Nephron (organoid): ENCODE measurements around the gene ADH1C.
A peak's percentile ranks its signal among the peaks of the same experiment; 100 is the strongest.
"Not testable (repeated sequence)": the region's sequence is repeated elsewhere in the genome, so short reads cannot be mapped to it uniquely, and the experiment has no call there.

Source experiments
- H3K27ac Mint-ChIP-seq, 3 experiments: 2 replicates each; pipeline ENCODE4 v1.8.0; 2020; ENCODE audit warnings: mixed read lengths in 3 of 3, mild to moderate bottlenecking in 2 of 3, moderate library complexity in 1 of 3
- H3K27me3 Mint-ChIP-seq: 2 replicates; pipeline ENCODE4 v1.8.0; 2021; ENCODE audit warnings: low read depth, mild to moderate bottlenecking, moderate library complexity, mixed read lengths
- H3K36me3 Mint-ChIP-seq: 2 replicates; pipeline ENCODE4 v1.8.0; 2020; ENCODE audit warnings: low read depth, mixed read lengths
- H3K4me1 Mint-ChIP-seq: 2 replicates; pipeline ENCODE4 v1.8.0; 2020; ENCODE audit warnings: mixed read lengths
- H3K4me3 Mint-ChIP-seq, 3 experiments: 2 replicates each; pipeline ENCODE4 v1.8.0; 2020; ENCODE audit warnings: mild to moderate bottlenecking in 3 of 3, mixed read lengths in 3 of 3, moderate library complexity in 2 of 3
- H3K9me3 Mint-ChIP-seq: 2 replicates; pipeline ENCODE4 v1.8.0; 2020; ENCODE audit warnings: mixed read lengths
- TF ChIP-seq, protein P1 (sequence below), 3 experiments: fragments of 200-600 bp; sonication (generic); IDR thresholded peaks; one replicate each; pipeline ENCODE4 v1.5.0; 2021; ENCODE audit warnings: antibody characterized with exemption in 3 of 3; ENCODE audit not compliant: unreplicated experiment in 3 of 3

The ADH1C gene

DNA sequence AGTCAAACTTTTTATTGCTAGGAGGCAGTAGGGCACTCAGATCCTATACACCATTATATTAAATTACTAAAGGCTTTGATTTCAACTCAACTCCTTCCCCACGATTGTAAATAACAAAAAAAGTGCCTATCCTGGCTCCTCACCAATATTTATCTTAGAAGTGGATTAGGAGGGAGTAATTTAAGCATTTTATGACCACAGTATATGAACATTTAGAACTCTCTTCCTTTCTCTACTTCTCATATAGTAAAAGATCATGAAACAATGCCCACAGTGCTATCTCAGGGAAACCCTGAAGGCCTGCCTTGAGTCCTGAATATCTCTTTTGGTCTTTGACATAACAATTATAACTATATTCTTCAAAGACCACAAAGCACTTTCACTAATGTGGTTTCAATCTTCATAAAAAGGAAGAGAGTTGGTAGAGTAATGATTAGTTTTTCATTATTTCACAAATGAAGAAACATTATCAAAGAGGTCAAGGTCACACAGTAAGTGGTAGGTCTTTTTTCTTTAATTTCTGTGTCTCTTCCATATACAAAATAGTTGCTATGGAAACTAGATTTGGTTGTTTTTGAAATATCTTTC is 29.1 kb upstream of the ADH1C start:
- Mint-ChIP-seq H3K36me3 (no peaks in the 10 kb centered on the region), H3K4me3 (no peak overlapping the region), H3K27me3 (no peaks in the 10 kb centered on the region)

DNA sequence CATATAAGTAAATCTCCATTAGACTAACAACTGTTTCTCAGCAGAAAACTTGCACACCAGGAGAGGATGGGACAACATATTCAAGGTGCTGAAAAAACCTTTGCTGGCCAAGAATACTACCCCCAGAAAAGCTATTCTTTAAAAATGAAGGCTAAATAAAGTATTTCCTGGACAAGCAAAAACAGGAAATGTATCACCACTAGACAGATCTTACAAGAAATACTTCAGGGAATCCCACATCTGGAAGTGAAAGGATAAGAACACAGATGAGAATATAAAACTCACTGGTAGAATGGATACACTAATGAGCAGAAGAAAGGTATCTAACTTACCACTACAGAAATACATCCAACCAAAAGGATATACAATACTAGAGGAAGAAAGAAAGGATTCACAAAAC is 27.0 kb upstream of the ADH1C start:
- Mint-ChIP-seq H3K27me3 (no peaks in the 10 kb centered on the region), H3K4me1 (peaks cover 27% of the 10 kb centered on the region), H3K9me3 (peaks cover 21% of the 10 kb centered on the region), H3K4me3 (no peak overlapping the region), H3K36me3 (peaks cover 4% of the 10 kb centered on the region), H3K27ac (peak overlapping the region; percentile 50 to 89 (median 68))
- TF ChIP-seq, protein P1, sequence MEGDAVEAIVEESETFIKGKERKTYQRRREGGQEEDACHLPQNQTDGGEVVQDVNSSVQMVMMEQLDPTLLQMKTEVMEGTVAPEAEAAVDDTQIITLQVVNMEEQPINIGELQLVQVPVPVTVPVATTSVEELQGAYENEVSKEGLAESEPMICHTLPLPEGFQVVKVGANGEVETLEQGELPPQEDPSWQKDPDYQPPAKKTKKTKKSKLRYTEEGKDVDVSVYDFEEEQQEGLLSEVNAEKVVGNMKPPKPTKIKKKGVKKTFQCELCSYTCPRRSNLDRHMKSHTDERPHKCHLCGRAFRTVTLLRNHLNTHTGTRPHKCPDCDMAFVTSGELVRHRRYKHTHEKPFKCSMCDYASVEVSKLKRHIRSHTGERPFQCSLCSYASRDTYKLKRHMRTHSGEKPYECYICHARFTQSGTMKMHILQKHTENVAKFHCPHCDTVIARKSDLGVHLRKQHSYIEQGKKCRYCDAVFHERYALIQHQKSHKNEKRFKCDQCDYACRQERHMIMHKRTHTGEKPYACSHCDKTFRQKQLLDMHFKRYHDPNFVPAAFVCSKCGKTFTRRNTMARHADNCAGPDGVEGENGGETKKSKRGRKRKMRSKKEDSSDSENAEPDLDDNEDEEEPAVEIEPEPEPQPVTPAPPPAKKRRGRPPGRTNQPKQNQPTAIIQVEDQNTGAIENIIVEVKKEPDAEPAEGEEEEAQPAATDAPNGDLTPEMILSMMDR (IDR thresholded peaks at IDR 0.05; ENCODE audit: unreplicated experiment in 3 of 3) = no peak

More for the DNA sequence above, 29.1 kb upstream of the ADH1C start:
- Mint-ChIP-seq H3K9me3 (peaks cover 8% of the 10 kb centered on the region), H3K27ac (peak overlapping the region; percentile 97 to 100 (median 99)), H3K4me1 (peaks cover 27% of the 10 kb centered on the region)
- TF ChIP-seq, protein P1 (IDR thresholded peaks at IDR 0.05; ENCODE audit: unreplicated experiment in 3 of 3) = no peak

DNA sequence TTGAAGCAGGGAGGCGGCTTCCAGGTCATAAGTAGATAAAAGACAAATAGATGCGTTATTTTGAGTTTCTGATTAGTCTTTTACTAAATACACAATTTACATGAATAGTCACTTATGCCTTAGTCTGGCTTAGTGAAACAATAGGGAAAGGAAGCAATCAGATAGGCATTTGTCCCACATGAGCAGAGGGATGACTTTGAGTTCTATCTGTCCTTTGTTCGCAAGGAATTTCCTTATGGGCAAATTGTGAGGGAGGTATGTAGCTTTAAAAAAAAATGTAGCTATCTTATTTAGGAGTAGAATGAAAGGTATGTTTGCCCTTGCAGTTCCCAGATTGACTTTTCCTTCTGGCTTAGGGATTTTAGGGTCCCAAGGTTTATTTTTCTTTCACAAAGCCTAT is 26.3 kb upstream of the ADH1C start:
- peaks cover 24% of the 10 kb centered on the region for H3K4me1 Mint-ChIP-seq
- H3K27me3 Mint-ChIP-seq = no peaks in the 10 kb centered on the region
- H3K36me3 Mint-ChIP-seq = peaks cover 4% of the 10 kb centered on the region
- peaks cover 25% of the 10 kb centered on the region for H3K9me3 Mint-ChIP-seq
- peak overlapping the region; percentile 12 to 89 (median 50) for H3K27ac Mint-ChIP-seq
- TF ChIP-seq, protein P1 (IDR thresholded peaks at IDR 0.05; ENCODE audit: unreplicated experiment in 3 of 3) = no peak
- no peak overlapping the region for H3K4me3 Mint-ChIP-seq

DNA sequence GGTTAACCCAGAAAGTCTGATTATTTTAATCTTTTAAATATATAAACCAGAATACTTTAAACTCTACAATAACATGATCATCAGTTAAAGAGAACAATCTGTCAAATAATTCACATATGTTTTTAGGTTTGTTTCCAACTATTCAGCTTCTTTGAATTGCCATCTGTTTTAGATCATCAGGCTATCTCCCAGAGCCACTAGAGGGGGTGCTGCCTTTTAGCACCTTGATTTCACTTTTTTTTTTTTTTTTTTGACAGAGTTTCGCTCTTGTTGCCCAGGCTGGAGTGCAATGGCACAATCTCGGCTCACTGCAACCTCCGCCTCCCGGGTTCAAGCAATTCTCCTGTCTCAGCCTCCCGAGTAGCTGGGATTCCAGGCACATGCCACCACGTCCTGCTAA is 24.8 kb upstream of the ADH1C start:
- Mint-ChIP-seq H3K9me3 (peaks cover 32% of the 10 kb centered on the region), H3K27ac (peak overlapping the region in 2 of 3 experiments; percentile 34 to 67)
- TF ChIP-seq, protein P1 (IDR thresholded peaks at IDR 0.05; ENCODE audit: unreplicated experiment in 3 of 3) = peak in 1 of 3 experiments; percentile 18
- H3K4me3 Mint-ChIP-seq, H3K4me1 Mint-ChIP-seq, H3K36me3 Mint-ChIP-seq, H3K27me3 Mint-ChIP-seq: not testable (repeated sequence)

DNA sequence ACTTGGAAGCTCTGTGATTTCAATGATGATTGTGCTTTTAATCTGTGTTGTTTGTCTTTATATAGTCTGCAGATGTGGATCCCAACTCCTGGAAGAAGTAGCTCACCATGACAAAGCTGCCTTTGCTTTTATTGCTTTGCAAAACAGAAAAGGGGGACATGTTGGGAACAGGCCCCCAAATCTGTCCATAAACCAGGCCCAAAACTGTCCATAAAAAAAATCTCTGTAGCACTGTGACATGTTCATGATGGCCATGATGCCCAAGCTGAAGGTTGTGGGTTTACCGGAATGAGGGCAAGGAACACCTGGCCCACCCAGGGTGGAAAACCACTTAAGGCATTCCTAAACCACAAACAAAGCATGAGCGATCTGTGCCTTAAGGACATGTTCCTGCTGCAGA is 19.9 kb upstream of the ADH1C start:
- peaks cover 36% of the 10 kb centered on the region for H3K9me3 Mint-ChIP-seq
- not testable (repeated sequence) for H3K27me3 Mint-ChIP-seq, H3K4me1 Mint-ChIP-seq, H3K4me3 Mint-ChIP-seq, H3K27ac Mint-ChIP-seq, H3K36me3 Mint-ChIP-seq

DNA sequence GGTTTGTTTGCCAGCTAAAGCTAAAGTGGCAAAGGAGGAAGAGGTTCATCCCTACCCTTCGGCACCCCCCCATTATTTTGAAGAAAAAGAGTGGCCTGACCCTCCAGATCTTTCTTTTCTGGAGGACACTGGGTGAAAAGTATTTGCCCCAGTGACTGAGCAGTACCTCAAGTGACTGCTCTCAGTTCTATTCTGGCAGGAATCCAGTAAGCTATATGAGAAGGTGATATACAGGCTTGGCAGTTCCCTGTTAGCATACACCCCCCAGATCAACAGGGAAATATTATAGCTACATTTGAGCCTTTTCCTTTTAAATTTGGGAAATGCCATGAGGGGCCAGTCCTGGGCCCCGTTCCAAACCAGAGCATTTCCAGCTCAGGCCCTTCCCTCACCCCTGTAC is 15.3 kb upstream of the ADH1C start:
- H3K27me3 Mint-ChIP-seq, H3K36me3 Mint-ChIP-seq, H3K4me3 Mint-ChIP-seq: not testable (repeated sequence)
- H3K27ac Mint-ChIP-seq = peak overlapping the region; percentile 3 to 82 (median 18)
- H3K4me1 Mint-ChIP-seq = peaks cover 11% of the 10 kb centered on the region
- H3K9me3 Mint-ChIP-seq = peaks cover 17% of the 10 kb centered on the region

DNA sequence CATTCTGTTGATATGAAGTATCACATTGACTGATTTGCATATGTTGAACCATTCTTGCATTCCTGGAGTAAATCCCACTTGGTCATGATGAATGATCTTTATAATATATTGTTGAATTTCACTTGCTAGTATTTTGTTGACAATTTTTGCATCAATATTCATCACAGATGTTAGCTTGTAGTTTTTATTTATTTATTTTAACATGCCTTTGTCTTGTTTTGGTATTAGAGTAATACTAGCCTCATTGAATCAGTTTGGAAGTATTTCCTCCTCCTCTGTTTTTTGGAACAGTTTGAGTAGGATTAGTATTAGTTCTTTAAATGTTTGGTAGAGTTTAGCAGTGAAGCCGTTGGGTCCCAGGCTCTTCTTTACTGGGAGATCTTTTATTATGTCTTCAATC is 13.9 kb upstream of the ADH1C start:
- TF ChIP-seq, protein P1 (IDR thresholded peaks at IDR 0.05; ENCODE audit: unreplicated experiment in 3 of 3) = no peak
- H3K4me3 Mint-ChIP-seq = no peak overlapping the region
- no peak overlapping the region for H3K27ac Mint-ChIP-seq
- no peaks in the 10 kb centered on the region for H3K27me3 Mint-ChIP-seq
- peaks cover 13% of the 10 kb centered on the region for H3K9me3 Mint-ChIP-seq
- no peaks in the 10 kb centered on the region for H3K36me3 Mint-ChIP-seq
- H3K4me1 Mint-ChIP-seq = peaks cover 21% of the 10 kb centered on the region
